Fibroblast of skin of left quadriceps (primary cell): ENCODE results near the gene MANF.

Experiments used
- DNase-seq, 2 experiments: peaks; one replicate each; pipeline ENCODE4 v3.0.0-alpha.2; 2013; ENCODE audit warnings: low read depth in 2 of 2

MANF gene

DNA sequence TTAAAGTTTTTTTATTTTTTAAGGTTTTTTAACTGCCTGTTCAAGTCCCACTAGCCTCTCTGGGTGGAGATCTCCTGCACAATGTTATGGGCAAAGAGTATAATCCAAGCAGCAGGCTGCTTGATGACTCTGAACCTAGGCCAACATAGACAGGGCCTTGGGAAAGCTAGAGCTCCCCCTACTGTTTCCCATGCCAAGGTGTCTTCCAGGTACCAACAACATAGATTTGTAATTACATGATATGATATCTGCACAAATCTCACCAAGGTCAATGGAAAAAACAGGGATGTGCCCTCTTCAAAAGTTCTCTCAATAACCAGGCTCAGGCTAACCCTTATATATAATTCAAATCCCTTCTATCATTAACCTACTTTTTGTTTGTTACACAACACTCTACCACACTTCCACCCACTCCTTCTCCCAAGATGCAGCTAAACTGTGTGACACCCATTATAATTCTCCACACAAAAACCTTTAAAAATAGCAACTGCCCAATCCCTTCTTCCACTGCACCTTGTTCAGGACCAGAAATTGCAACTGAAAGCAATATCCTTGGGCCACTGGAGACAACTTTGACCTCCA is 49.7 kb downstream of the MANF start:
- peak in 1 of 2 experiments; percentile 6 for DNase-seq

DNA sequence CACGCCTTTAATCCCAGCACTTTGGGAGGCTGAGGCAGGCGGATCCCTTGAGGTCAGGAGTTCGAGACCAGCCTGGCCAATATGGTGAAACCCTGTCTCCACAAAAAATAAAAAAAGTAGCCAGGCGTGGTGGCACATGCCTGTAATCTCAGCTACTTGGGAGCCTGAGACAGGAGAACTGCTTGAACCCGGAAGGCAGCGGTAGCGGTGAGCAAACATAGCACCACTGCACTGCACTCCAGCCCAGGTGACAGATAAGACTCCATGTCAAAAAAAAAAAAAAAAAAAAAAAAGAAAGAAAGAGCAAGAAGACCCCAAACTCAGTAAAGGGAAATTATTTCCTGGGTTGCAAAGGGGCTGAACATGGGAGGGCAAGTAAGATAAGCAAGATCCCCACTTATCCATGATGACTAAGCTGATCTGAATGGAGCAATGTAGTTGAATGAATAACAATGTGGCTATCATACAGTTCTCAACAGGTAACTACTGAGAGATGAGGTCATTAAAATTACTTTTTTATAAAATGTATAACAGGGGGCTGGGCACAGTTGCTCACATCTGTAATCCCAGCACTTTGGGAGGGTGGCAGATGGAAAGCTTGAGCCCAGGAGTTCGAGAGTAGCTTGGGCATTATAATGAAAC is 52.0 kb downstream of the MANF start:
- DNase-seq, result no peak
